ENCODE measurements around the gene NSF.
"Not testable (repeated sequence)": the region's sequence is repeated elsewhere in the genome, so short reads cannot be mapped to it uniquely, and the experiment has no call there.

Gene NSF

DNA sequence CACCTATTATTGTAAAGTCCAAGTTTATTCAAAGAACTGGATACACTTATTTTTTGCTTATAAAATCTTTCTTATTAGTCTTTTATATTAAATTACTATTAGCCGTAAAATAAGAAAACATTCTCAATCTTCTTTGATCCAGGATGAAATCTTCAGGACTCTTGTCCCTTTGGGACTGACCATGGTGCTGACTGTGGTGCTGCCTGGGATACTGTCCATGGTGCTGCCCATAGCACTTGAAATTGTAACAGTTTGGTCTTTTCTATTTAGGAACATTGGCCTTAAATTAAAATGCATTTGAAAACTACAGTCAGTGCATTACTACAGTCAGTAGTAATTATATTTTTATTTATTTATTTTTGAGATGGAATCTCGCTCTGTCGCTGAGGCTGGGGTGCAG is 41.7 kb downstream of the NSF start:
- DNase-seq, result not testable (repeated sequence)

DNA sequence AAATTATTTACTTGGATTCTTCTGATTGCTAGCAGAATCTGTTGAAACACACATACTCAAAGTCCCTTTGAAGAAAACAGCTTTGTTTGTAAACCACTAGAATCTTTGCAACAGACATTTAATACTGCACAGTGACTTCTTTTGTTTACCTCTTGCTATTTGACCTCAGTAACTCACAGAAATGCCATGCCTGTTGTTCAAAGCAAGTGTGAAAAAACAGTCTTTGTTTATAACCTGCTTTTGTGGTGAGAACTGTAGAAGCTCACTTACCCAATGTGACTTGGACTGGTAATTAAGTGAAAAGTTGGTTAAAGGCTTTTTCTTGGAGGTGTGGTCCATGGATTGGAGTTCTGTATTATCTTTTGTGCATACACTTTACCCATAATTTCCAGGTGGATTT is 44.4 kb downstream of the NSF start:
- DNase-seq, result not testable (repeated sequence)

DNA sequence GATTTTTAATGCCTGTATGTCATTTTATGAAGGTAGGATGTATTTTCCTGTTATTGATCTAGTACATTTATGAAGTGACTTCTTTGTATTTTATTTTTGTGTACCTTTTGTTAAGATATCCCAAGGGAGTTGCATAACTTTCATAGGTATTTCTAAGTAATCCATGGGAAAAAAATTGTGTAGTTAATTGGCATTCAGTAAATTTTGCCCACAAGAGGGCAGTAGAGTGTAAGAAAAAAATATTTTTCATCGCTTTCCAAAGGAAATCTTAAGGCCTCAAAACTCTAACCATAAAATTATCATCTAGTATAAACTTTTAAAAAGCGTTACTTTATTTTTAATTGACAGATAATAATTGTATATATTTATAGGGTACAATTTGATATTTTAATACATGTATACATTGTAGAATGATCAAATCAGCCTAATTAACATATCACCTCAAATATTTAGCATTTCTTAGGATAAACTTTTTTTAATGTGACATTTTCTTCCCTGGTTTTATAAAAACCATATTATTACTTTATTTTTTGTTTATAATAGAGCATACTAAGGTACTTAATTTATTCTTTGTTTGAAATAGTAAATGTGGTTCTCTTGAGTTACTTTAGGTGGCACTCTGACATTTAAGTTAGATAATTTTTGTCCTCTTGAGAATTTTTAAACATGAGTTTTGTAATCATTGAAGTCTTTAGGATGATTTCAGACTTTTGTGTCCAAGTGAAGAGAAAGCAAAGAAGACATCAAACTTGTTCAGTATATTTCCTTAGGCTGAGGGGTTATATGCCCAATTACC is 51.6 kb downstream of the NSF start:
- not testable (repeated sequence) for DNase-seq

DNA sequence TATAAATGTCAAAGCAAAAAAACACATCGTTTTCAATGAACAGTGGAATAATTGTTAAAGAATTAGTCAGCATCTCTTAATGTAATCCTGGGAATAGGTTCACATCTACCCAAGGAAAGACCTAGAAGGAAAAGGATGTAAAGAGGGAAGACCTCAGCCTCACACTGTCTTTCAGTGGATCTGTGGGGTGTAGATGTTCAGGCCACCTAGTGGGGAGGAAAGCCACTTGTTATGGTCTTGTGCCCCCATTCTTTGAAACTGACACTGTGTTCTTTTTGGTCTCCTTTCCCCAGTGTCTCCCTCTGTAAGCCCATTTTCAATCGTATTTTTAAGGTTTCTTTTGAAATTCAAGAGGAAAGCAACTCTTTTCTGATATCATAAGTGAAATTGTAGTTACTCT is 56.8 kb downstream of the NSF start:
- not testable (repeated sequence) for DNase-seq

DNA sequence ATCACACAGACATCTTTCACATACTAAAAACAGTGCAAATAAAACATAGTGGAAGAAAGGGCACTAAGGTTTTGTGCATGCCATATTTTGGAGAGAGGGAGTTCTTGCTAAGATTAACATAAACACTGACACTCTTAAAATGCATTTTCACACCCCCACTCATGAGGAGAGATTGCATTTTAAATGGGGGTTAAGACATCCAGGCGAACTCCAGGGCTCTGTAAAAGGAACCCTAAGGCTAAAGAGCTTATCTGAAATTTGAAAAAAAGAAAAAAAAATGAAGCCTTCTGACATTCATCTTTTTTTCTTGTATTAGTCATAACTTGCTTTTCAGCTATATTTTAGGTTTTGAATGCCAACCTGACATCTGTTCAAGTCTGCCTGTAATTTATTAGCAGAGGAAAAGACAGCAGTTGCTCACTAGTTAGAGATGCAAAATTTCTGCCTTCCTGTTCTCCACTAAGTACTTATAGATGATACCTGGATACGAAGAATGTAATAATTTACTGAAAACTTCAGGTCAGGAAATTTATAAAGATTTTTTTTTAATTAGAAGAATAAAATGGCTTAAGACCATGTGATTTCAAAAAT is 57.3 kb downstream of the NSF start:
- not testable (repeated sequence) for DNase-seq

DNA sequence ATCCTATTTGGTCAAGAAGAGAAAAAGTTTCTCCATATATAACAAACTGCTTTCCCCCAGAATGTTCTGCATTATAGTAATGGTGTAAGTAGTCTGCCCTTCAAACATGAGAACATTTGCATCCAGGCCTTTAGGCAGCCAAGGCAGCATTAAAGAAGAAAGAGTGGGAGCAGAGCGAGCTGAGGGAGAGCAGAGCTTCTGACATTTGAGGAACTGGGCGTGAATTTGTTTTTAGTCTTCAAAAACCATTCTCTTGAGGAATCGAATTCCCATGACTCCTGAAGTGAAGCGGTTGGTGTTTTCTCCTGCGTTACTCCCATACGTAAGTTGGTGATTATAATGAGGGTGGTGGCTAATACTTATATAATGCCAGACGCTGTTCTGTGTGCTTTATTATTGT is 58.8 kb downstream of the NSF start:
- DNase-seq, result not testable (repeated sequence)

DNA sequence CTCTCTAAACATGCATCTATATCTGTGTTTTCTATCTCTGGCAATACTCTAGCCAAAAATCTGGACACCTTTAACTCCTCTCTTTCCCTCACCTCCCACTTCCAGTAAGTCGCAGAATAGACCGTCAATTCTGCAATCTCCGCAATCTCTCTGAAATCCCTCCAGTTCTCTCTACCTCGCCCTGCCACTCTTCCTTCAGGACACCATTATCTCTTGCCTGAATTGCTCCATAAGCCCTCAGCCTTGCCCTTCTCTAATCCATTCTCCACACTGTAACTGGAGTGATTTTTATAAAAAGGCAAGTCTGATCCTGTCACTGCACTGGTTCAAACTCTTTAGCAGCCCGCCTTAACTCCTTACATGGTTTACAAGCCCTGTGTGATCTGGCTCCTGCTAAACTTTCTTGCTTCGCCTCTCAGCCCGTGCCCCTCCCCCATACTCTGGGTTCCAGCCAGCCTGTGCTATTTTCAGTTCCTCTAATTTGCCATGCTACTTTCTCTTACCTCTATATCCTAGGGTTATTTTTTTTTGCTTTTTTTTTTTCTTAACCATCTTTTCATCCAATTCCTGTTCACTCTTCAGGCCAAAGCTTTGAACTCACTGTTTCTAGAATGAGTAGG is 61.7 kb downstream of the NSF start:
- not testable (repeated sequence) for DNase-seq

DNA sequence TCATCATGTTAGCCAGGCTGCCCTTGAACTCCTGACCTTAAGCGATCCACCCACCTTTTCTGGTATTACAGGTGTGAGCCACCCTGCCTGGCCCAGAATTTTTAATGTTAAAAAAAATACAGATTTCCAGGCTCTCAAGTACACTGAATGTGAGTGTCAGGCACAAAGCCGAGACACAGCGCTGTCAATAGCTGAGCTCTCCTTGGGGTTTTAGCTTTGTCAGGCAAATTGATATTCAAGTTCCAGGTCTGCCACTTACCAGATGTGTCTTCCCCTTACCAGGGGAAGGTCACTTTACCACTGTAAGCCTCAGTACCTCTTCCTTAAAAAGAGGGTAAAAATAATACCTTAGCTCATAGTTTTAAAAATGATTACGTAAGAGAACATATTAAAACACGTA is 67.8 kb downstream of the NSF start:
- not testable (repeated sequence) for DNase-seq

DNA sequence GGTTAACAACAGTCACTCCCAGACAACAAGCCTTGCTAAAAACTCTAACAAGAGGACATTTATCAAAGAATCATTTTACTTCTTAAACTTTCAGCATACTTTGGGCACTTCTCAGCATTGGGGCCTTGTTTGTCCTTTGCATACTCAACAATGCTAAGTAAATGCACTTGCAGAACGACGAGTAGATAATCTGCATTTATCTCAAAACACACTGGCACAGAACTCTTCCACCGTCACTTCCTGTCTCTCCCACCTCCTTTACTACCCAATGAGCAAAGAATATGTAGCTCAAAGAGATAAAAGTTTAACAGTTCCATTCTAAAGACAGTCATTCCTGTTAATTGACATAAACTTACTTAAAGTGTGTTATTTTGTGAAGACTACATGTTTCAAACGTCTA is 69.2 kb downstream of the NSF start:
- not testable (repeated sequence) for DNase-seq

DNA sequence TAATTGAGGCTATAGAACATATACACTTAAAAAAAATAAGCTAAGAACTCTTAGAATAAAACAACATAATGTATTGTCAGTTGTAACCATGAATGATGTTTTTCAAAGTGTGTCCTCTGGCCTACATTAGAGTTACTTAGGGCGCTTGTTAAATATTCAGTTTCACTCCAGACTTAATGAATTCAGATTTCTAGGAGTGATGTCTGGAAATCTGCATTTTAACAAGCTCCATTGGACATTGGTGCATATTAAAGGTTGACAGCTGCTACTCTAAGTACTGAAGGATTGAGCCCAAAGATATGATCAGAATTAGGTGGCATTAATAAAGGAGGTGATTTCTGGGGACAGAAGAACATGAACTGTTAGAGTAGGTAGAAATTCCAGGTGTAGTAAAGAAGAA is 72.7 kb downstream of the NSF start:
- not testable (repeated sequence) for DNase-seq

DNA sequence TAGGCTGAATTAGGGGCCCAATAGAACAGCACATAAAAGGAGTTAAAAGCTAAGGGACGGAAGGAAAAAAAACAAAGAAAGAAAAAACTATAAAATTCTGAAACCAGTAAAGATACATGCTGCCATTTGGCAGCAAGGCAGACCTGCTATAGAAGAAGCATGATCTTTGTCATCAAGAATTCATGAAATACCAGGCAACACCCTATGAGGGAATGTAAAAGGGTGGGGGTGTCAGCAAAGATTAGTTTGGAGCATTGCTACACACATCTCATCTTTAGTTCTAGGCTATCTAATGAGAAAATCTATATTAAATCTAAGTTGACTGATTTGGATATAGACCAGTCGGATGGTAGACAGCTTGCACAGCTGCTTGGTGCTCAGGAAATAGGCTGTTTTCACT is 73.1 kb downstream of the NSF start:
- not testable (repeated sequence) for DNase-seq

DNA sequence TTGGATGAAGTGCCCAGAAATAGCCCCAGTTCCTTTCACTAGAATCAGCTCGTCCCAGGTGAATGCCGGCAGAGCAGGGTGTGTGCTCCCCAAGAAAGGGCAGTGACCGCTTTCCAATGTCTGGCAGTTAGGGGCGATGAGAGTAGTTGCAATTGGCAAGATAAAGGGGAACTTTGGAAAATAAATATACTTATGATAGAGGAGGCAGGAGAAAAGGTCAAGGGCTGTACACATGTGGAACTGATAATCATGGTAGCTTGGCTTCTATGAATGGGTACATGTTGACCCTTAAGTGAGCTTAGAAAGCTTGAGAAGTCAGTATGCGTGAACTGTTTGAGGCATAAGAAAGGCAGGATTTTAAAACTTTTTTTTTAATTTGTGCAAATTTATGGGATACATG is 75.5 kb downstream of the NSF start:
- not testable (repeated sequence) for DNase-seq

DNA sequence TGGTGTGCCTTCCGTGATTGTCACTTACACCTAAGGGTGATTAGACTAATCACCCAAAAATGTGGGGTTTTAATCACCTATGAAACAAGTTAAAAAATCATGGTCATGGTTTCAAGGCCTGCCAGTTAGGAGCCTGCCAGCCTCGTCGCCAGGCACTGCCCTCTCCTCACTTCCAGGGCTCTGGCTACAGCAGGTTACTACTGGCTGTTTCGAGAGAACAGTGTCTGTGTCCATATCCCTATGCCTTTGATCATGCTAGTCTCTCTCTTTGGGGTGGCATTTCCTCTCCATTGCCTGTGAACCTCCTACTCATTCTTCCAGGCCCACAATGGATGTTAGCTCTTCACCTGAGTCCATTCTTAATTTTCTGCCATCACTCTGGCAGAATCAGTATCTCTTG is 80.3 kb downstream of the NSF start:
- not testable (repeated sequence) for DNase-seq

DNA sequence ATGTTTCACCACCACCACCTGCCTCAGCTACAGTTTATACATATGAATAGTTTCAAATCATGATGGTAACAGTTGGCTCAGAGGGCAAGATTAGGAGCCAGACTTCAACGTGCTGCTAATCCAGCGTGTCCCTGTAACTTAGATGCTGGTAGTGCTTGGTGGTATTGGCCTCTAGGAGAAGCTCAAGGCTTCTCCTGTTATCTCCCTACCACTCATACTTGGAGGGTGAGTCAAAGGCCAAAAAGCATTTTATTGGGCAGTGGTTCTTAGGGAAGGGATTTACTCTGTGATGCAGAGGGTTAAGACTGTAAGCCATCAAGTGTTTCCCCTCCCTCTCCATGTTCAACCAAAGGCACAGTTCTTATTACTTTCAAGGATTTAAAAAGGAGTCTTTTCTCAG is 82.3 kb downstream of the NSF start:
- not testable (repeated sequence) for DNase-seq

DNA sequence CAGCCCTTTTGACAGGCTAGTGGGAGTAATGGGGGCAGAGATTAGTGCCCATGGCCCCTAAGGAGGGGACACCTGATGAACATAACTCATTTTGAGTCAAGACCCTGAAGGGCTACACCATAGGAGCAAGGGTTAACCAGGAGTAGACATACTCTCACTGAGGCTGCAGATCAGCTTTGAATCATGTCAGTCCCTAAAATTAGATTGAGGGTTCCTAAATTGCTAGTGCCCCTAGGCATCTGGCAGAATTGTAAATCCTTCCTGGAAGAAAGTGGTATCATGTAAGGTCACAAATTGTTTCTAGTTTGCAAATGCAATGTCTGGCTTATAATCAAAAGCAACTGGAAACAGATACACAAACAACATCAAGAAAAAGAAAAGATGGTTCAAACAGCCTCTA is 87.3 kb downstream of the NSF start:
- not testable (repeated sequence) for DNase-seq

DNA sequence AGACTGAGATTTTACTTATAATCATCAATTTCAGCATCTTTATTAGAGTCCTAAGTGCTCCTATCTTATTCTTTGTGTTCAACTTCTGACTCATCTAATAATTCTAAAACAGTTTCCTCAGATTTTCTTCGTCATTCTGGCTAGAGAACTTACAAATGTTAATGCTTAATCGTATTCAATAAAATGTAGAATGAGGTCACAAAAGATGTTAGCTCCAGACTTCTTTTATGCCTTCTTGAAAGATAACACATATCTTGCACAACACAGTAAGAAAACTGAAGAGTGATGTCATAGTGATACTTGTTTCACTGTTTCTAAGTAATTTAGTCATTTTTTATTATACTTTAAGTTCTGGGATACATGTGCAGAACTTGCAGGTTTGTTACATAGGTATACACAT is 93.2 kb downstream of the NSF start:
- not testable (repeated sequence) for DNase-seq

DNA sequence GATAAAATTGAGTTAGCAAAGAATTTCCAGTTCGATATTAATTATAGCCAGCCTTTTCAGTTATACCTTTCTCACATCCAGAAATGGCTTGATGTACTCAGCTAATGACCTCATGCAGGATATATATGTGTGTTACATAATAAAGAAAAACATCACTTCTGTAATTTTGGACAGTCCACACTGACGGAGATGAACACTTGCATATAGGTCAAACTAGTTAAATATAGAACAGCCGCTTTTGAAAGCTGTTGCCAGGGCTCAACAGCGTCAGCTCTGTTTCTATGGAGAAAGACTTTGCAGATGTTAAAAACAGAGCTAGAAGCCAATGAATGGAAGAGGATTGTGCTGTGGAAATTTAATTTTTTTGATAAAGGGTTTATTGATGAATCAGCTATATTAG is 94.8 kb downstream of the NSF start:
- not testable (repeated sequence) for DNase-seq

DNA sequence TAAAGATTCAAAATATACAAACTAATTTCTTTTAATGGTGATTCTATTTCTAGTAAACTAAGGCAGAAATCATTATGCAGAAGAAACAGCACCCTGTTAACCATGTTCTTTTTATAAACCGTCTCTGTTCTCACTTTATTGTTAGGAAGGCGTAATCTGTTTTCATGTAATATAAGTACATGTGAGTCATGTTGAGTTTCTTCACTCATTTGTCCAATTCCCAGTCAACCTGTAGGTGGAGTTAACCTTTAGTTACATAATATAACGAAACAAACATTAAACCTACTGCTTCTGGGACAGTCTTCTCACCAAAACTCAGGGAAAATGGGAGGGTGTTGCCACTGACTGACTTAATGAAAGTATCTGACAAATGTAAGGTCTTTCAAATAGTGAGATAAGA is 101.7 kb downstream of the NSF start:
- DNase-seq, result not testable (repeated sequence)

DNA sequence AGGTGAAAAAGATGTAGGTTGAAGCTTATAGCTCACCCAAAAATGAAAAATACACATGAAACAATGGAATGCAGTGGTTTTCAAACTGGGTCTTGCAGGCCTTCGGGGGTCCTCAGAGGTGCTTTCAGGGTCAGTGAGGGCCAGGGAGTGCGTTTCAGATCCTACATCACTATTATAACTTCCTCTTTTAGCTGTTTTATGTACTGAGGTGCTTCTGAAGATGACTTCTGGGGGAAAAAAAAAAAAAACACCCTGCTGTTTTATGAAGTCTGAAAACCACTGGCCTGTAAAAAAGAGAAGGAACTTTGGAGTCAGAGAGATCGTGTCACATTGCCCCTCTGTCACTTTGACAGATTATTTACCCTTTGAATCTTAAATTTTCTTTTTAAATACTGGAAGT is 102.8 kb downstream of the NSF start:
- not testable (repeated sequence) for DNase-seq

DNA sequence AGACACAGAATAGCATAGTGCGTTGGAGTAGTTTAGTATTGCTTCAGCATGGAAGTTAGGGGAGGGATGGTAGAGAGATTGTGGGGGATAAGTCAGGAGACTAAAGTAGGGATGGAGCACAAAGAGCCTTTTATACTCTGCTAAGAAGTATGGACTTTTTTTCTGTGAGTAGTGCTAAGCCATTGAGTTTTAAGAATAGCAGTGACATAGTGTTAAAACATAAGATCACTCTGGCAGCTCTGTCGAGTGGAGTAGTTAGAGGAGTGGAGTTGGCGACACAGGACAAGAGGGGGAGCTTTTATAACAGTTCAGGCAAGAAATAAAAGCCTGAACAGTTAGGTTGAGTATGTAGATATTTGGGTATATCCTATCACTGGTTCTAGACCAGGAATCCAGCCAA is 106.1 kb downstream of the NSF start:
- not testable (repeated sequence) for DNase-seq

DNA sequence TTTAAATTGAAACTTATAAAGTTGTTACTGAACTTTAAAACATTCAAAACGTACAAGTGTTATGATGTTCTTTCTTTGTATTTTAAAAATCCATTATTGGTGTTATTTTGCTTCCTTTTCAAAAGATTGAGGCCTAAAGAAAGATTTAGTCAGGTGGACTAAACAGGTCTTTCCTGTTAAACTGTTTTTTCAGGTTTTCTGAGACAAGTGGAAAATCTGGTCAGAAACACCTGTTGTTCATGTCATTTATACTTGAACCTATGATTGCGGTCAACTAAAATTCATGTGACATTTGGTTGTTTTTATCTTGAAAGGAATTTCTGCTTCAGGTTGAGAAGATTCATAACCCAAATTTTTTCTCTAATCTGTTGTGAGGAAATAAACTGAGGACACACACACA is 108.5 kb downstream of the NSF start:
- not testable (repeated sequence) for DNase-seq

DNA sequence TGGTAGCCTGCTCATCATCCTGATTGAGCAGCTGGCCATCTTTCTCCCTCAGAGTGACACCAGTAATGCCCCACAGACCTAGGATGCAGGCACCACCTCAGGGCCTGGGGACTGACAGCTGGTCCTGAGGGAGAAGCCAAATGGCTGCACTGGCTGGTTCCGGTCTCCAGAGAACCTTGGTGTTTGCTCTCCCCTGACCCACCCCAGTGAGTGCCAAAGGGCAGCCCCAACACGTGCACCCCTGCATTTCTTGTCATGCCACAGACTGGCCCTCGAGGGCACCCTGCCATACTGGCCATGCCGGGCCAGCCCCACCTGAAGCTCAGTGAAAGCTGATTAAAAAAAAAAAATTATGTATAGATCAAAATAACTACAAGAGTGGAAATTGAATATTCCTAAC is 127.5 kb downstream of the NSF start:
- DNase-seq, result no peak

DNA sequence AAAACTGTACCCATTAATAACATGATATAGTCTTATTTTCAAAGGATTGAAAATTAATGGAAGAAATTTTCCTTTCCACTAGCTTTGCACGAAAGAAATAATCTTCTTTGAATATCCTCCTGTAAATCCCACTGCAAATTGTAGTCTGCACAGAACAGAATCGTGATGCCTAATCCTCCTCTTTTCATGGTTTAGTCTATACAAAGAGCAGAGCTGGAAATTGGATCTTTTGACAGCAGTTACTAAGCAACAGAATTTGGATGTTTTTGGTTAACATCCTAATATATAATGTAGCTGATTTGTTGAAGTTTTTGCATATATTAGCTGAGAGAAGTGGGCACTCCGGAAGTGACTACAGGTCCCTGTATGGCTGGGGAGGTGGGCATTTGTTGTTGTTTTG is 129.4 kb downstream of the NSF start:
- DNase-seq, result no peak

DNA sequence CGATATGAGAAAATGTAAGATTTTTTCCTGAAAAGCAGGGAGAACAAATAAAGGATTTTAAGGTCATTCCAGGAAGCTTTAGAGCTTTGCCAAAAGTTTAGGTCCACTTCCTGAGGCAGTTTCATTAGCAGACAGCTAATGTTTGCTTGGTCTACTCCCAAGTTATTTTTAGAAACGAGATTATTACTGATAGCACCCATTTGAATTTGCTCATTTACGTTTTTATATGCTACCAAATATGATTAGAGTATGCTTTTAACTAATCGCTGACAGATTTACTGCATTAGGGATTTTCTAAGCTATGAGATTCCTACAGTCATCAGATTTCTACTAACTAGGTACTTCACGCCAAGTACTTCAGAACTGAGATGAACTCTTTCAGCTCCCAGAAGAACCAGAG is 129.9 kb downstream of the NSF start:
- no peak for DNase-seq

Measured in NCI-H1048 (cell line).